HG03025 (cell line): ENCODE results near the gene MXD3.
"Not testable (repeated sequence)": the region's sequence is repeated elsewhere in the genome, so short reads cannot be mapped to it uniquely, and the experiment has no call there.

ENCODE experiments used
- ATAC-seq: cut with Tn5 transposase; IDR thresholded peaks from one replicate; pipeline ENCODE4 v1.9.1; 2021; ENCODE audit warnings: mild to moderate bottlenecking, moderate library complexity; ENCODE audit not compliant: unreplicated experiment, low FRiP score

Gene MXD3, protein sequence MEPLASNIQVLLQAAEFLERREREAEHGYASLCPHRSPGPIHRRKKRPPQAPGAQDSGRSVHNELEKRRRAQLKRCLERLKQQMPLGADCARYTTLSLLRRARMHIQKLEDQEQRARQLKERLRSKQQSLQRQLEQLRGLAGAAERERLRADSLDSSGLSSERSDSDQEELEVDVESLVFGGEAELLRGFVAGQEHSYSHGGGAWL

DNA sequence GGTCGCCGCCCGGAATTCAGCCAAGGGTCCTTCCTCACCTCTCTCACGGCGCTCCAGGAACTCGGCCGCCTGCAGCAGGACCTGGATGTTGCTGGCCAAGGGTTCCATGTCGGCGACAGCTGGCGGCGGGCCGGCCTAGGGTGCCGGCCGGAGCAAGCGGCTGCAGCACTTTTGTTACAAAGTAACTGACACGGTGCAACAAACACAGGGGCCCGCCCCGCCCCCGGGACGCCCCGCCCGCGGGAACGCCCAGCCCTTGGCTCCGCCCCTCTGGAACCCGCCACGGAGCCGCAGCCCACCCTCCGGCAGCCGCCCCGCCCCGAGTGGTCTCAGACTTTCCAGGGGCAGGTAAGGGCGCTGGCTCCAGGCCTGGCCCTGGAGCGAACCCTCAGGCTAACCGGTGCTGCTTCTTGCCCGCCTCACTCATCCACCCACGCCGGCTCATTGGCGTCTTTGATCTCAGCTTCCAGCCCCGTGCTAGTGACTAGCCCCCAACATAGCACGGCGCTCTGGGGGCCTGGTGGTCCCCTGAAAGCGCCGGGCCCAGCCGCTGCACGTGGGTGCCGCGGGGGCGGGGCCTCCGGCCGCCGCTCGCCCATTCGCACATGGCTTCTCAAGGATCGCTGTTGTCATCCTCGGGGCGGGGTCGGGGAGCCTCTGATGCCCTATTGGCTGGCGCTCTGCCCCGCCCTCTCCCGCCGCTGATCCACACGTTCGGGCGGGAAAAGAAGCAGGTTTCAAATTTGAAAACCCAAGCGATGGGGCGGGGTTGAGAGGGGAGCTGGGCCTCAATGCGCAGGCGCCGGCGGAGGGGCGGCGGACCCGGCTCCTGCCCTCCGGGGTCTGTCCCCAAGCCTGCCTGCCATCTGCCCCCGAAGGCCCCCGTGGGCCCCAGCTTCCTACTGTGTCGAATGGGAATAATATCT lies at the start of gene MXD3:
MXD3 (minus strand) TSS at position 176 of the 926 bp plus-strand sequence; CDS start at position 108, 68 bp downstream.
- peak; percentile 75 for ATAC-seq

DNA sequence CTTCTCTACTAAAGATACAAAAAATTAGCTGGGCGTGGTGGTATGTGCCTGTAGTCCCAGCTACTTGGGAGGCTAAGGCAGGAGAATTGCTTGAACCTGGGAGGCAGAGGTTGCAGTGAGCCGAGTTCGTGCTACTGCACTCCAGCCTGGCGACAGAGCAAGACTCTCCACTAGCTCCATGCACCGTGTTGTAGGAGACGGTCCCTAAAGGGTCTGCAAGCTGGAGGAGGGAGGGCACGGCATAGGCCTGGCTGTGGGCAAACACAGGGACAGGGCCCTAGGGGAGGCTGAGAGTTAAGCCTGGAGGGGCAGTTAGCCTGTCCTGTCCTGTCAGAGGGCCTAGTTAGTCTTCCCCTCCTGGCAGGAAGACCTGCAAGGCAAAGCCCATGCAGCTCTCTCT lies 49.0 kb upstream of the MXD3 start:
- ATAC-seq, result not testable (repeated sequence)

DNA sequence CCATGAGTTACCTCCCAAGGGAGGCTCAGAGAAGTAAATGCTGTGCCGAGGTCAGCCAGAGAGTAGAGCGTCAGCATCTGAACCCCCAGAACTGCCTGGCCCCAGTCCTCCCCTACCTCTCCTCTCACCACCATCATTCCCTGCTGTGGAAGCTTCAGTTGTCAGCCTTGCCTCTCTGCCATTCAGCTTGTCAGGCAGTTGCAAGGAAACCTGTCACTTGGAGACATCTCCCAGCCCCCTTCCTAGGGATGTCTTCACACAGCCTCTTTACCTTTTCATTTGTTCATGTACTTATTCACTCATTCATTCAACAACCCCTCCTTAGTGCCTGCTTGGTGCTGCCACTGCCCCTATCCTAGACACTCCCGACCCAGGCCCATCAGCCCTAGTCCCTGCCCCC lies 48.2 kb upstream of the MXD3 start:
- ATAC-seq, result no peak

DNA sequence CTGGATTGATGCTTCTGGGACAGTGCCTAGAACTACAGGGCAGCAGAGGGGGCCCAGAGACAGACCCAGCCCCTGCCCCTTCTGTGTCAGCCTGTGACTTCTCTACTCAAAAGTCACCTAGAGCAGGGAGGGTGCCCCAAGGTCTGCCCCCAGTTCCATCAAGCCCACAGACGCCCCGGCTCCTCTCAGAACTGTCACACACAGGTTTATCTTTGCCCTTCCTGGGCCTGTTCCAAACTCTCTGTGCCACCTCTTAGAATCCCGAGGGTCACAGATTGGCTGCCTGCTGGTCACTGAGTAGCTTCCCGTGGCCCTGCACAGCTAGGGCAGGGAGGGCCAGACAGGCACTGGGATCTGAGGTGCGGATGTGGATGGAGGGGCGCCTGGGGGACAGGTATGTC lies 47.8 kb upstream of the MXD3 start:
- ATAC-seq, result no peak

DNA sequence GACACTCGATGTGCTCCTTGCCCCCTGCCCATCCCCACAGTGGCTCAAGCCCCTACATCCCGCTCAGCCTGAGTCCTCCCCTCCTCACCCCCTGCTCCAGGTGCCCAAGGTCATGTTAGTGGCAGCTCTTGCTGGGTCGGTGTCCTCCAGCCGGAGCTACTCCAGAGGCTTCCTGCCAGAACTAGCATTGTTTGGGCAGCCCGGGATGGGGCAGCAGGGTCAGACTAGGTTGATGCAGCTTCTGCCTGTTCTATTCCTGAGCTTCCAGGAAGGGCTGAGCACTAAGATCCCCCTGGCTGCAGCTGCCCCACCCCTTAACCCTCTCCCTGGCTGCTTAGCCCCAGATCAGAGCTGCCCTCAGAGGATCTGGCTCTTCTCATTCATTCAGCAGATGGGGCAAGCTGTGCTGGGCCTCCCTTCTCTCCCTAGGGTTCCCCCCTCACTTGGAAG lies 46.7 kb upstream of the MXD3 start:
- no peak for ATAC-seq

DNA sequence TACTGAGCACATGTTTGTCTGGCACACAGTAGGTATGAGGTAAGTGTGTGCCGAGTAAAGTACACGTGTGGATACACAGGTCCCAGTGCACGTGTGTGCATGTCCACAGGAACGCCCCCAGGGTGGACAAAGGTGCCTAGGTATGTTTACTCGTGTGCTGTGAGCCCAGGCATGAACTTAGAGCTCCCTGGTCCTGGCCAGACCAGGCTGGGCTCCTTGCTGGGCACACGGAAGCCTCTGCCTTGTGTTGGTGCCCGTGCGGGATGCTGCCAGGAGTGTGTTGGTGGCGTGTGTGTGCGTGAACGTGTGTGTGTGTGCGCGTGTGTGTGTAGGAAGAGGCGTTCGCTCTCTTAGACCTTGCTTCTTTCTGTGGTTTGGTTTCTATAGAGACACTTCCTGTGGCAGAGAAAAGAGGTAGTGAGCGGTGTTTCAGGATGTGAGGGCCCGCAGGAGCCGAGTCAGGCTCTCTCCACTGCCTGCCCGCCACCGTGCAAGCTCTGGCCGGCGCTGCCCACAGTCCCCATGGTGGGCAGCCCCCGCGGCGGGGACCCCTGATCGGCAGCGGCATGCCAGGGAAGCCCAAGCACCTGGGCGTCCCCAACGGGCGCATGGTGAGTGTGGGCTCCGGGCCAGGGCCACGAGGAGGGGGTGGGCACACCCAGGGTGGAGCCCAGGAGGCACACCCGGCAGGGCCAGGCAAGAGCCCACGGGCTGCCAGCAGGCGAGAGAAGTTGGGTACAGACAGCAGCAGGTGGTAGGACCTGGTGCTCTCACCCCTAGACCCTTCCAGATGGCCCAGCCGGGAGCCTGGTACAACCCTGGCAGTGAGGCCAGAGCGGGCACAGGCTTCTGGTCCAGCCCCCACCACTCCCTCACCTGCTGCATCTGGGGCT lies 46.0 kb upstream of the MXD3 start, which contains the start of gene RGS14:
RGS14 (plus strand) TSS at position 466 of the 893 bp plus-strand sequence; CDS start at position 567, 101 bp downstream.
- ATAC-seq, result peak; percentile 80

DNA sequence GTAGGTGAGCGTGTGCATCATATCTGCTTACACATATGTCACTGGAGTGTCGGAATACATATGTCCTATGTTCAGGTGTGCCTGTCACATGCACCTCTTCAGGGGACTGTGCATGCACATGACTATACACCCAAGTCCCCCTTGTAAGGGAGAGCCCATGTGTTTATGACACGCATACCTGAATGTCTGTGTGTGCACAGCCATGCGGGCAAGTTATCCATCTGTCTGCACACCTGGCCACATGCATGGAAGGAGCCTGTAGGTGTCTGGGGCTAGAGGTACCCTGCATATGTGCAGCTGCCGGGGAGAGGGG lies 45.4 kb upstream of the MXD3 start:
- no peak for ATAC-seq

DNA sequence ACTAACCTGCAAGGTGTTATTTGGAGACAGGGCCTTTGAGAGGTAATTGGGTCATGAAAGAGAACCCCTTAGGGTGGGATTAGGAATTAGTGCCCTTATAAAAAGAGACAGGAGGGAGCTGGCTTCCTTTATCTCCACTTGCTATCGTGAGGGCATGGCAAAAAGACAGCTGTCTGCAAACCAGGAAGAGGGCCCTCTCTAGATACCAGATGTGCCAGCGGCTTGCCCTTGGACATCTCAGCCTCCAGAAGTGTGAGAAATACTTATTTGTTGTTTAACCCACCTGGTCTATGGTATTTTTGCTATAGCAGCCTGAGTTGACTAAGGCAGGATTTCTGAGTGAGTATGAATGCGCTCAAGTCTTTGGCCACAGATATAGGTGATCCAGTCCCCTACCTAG lies 45.0 kb upstream of the MXD3 start:
- no peak for ATAC-seq

DNA sequence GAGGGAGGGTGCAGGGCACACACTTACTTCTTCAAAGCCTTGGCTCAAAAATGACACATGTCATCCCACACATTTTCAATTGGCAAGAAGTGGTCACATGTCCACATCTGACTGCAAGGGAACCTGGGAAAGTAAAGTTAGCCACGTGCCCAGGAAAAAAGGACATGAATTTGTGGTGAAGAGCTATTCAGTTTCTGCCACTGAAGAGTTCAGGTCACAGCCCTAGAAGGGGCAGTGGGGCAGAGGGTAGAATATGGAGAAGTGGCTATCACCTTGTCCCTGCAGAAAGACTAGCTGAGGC lies 44.1 kb upstream of the MXD3 start:
- ATAC-seq, result no peak

DNA sequence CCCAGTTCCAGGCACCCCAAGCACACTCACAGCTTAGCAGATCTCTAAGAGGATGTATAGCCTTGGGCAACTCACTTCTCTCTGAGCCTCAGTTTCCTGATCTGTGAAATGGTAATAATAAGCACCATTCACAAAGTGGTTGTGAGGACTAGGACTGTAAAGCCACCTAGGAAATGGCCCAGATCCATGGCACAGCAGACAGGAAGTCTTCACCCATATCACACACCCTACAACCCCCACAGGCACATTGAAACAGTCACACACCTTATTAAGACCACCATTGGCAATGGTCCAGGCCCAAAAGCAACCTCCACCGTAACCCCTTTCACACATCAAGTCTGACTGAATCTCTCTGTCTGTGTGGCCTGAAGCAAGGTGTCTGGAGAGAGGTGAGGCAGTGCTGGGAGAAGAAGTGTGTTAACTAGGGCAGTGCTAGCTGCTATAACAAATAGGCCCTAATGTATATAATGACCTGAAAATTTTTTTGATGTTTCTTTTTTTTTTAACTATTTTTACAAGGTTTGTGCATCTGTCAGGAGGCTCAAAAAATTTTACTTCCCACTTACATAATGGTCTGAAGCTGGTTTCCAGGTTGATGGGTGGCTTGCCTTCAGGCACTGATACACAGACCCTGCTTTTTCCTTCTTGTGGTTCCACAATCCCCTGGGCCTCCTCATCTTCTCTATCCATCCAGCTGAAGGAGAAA lies 43.6 kb upstream of the MXD3 start:
- ATAC-seq, result no peak

DNA sequence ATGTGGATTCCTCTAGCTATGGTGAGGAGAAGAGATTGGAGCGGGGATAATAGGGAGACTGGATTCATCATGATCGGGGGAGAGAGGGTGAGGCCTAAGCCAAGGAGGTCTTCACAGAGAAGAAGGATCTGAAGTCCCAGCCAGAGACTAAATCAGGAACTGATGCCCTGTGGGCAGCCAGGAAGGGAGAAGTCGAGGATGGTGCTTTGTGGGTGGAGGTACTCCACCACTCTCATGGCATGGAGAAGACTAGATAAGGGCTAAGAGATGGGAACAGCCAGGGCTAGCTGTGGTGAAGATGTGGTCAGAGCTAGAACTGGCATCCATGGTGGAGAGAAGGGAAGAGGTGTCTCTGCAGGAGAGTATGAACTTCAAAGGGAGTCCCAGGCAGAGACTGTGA lies 43.0 kb upstream of the MXD3 start:
- ATAC-seq, result no peak

DNA sequence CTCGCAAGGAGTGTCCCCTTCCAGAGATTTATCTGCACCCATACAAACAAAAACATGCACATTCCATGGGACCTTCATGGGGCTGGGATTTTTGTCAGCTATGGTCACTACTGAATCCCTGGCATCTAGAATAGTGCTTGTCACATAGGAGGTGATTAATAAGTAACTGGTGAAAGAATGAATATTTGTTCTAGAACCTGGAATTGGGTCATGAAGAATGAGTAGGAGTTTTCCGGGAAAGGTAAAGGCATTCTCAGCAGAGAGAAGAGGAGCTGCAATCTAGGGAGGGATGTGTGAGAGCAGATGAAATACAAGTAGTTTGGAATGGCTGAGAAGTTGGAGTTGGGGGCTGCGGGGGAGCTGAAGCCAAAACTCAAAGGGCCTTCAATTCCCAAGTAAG lies 42.6 kb upstream of the MXD3 start:
- ATAC-seq, result no peak

DNA sequence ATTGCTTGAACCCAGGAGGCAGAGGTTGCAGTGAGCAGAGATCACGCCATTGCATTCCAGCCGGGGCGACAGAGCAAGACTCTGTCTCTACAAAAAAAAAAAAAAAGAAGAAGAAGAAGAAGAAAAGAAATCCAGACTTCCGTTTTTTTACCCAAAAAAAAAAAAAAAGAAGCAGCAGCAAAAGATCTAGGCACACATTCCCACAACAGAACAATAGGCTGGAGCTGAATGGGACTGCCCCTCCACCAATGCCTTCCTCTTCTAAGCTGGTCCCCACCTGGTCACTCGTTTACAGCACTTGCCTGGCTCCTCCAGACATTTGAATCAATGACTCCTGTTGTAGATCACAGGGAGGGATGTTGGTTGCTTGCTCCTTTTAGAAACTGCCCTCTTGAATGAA lies 41.4 kb upstream of the MXD3 start:
- no peak for ATAC-seq

DNA sequence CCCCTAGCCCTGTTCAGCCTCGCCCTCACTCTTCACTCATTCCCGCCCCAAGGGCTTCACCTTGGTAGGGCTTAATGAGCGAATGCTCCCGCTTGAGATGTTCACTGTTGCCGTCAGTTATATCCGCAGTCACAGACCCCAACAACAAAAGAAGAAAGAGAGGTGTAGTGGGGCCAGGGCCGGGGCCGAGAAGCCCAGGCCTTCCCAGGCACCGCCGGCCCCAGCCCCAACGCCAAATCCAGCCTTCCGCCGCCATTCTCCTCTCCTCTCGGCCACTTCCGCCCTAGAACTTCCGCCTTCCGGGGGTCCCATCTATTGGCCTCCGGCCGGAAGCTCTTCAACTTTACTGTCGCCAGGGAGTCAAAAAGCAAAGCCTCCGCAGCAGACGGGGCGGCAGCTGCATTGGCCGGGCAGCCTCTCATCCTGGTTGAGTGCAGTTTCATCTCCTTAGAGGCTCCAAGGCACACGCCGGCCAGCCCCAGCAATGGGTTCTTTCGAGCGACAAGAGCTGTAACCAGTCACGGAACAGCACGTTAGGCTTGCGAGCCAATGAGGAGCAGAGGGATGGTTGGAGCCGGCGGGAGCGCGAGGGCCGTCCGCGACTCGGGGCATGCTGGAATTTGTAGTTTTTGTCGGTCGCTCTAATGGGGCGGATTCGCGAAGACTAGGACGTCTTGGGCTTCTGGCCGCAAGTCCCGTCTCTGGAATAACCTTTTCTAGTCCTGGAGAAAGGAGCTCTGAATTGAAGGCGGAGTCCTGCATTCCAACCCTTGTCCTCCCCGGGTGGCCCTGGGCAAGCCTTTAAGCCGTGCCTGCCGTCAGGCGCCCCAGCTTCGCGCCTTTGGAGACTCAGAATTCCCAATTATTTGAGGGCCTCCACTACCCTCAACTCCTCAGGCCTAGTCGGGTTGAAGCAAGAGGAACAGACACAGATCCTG lies 40.0 kb upstream of the MXD3 start, which contains the start of gene LMAN2:
LMAN2 (minus strand) TSS at position 277 of the 938 bp plus-strand sequence; CDS start at position 256, 21 bp downstream.
- peak; percentile 89 for ATAC-seq

DNA sequence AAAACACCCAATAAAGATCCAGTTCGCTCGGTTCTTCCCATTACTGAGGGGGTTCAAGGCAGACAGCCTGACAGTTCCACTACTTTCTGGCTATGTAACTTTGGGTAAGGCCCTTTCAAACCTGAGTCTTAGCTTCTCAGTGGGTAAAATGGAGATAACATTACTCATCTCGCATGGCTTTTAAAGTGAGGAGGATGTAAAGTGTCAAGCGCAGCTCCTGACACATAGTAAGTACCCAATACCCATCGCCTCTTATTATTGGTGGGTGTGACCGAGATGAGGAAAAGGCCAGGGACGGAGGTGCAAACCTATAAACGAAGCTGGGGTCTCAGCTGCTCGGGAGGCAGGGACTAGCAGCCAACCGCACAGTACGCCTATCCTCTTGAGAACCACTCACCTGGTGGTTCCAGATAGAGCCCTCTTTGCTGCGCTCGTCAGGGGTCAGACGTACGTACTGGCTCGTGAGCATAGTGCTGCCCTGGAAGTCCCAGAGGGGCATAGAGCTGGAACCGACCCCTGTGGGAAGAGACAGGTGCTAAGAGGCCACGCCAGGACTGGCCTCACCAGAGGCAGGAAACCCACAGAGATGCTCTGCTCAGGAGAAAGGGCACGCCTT lies 39.2 kb upstream of the MXD3 start:
- peak; percentile 8 for ATAC-seq

DNA sequence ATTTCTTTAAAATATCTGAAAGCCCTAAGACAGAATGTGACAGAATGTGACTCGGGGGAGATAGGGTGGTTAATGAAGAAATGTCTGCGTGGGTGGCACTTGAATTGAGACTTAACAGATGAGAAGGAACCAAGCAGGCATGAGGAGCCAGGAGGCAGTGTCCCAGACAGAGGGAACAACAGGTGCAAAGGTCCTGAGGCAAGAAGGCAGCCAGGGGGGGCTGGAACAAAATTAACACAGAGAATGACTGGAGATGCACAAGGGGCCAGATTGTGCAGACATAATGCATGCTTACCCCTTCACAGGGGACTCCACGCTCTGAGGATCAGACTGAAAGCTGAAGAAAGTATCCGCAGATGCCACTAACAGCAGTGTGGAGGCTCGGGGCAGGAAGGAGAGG lies 38.1 kb upstream of the MXD3 start:
- ATAC-seq, result no peak

DNA sequence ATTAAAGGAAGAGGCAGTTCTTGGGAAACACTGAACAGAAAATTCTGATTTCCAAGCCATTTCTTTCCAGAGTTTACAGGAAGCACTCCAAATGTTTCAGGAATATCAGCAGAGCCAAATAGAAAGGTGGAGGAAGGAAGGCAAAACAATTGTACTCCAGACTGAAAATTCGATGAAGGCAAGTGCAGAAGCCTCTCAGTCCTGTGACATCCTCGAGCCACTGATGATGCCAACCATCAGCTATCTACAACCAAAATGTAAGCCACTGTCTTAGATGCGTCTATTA lies 37.6 kb upstream of the MXD3 start:
- ATAC-seq, result no peak

DNA sequence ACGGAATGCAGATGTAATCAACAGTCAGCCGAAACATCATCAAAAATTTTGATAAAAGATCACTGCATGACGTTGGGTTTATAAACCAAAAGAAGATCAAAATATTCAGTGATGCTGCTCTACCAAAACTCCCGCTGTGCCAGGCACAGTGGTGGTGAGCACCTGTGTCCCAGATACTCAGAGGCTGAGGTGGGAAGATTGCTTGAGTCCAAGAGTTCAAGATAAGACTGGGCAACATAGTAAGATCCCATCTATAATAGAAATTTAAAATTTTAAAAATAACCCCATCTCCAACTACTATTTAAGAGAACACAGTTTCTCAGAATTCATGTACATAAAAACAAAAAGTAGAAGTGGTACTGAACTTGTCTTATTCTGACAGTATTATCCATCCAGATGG lies 36.0 kb upstream of the MXD3 start:
- no peak for ATAC-seq

DNA sequence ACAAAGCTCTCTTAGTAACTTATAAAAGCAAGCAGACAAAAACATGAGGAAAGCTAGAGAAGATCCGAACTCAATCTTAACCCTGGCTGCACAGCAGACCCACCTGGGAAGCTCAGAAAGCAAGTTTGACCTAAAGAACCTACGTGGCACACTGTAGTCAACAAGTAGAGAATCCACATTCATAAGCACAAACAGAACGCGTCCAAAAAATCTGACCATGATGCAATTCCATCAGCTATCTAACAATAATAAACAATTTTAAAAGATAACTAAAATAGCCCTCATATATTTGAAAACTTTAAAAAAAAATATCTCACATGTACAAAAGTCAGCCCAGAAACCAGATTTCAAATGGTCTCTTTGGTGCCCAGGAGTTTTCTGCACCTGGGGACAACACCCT lies 35.1 kb upstream of the MXD3 start:
- no peak for ATAC-seq
